ENCODE measurements around the gene PHLDB1.

DNA sequence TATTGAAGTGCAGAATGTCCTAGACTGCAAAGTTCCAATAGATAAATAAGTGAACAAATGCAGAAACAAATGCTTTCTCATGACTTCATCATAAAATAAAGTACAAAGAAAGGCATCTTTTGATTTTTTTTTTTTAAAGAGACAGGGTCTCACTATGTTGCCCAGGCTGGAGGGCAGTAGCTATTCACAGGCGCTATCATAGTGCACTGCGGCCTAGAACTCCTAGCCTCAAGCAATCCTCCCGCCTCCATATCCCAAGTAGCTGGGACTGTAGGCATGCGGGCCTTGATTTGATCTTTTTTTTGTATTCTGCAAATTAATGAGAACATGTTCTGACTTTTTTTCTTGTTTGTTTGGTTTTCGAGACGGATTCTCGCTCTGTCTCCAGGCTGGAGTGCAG, 32.8 kb upstream of the PHLDB1 start:
- TF ChIP-seq, protein P1, sequence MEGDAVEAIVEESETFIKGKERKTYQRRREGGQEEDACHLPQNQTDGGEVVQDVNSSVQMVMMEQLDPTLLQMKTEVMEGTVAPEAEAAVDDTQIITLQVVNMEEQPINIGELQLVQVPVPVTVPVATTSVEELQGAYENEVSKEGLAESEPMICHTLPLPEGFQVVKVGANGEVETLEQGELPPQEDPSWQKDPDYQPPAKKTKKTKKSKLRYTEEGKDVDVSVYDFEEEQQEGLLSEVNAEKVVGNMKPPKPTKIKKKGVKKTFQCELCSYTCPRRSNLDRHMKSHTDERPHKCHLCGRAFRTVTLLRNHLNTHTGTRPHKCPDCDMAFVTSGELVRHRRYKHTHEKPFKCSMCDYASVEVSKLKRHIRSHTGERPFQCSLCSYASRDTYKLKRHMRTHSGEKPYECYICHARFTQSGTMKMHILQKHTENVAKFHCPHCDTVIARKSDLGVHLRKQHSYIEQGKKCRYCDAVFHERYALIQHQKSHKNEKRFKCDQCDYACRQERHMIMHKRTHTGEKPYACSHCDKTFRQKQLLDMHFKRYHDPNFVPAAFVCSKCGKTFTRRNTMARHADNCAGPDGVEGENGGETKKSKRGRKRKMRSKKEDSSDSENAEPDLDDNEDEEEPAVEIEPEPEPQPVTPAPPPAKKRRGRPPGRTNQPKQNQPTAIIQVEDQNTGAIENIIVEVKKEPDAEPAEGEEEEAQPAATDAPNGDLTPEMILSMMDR (IDR thresholded peaks at IDR 0.05; ENCODE audit: insufficient read depth, low read depth, low read length) = no peak
- TF ChIP-seq EZH2 (IDR thresholded peaks at IDR 0.05; ENCODE audit: insufficient read depth, low read length) = no peak

Measured in astrocyte (in vitro differentiated cells and primary cell).